ENCODE results near the gene CTCFL. TPM values are rescaled to one million over a fixed set of nuclear protein-coding genes. Genes with fewer than 3 reads are reported as not detected.

CTCFL gene, protein sequence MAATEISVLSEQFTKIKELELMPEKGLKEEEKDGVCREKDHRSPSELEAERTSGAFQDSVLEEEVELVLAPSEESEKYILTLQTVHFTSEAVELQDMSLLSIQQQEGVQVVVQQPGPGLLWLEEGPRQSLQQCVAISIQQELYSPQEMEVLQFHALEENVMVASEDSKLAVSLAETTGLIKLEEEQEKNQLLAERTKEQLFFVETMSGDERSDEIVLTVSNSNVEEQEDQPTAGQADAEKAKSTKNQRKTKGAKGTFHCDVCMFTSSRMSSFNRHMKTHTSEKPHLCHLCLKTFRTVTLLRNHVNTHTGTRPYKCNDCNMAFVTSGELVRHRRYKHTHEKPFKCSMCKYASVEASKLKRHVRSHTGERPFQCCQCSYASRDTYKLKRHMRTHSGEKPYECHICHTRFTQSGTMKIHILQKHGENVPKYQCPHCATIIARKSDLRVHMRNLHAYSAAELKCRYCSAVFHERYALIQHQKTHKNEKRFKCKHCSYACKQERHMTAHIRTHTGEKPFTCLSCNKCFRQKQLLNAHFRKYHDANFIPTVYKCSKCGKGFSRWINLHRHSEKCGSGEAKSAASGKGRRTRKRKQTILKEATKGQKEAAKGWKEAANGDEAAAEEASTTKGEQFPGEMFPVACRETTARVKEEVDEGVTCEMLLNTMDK
- total RNA-seq (2016; rRNA removed; fragmentation: Illumina TruSeq; extraction: Trizol), result not detected in 2 replicates
- total RNA-seq (2016; cell fraction: cytosol; rRNA removed; fragmentation: Illumina TruSeq; extraction: Trizol; ENCODE audit: low read depth), result not detected in 2 replicates
- total RNA-seq (2016; cell fraction: insoluble cytoplasmic fraction; rRNA removed; fragmentation: Illumina TruSeq; extraction: Trizol), result not detected in 2 replicates
- not detected in 2 replicates for total RNA-seq (2016; cell fraction: membrane; rRNA removed; fragmentation: Illumina TruSeq; extraction: Trizol)
- not detected in 2 replicates for total RNA-seq (2016; cell fraction: nucleus; rRNA removed; fragmentation: Illumina TruSeq; extraction: Trizol)
- polyA plus RNA-seq (2011; rRNA removed), result 0.04 and 0.05 TPM in 2 replicates
- polyA plus RNA-seq (2011; cell fraction: cytosol; rRNA removed), result 0.03 TPM in 1 of 2 replicates, not detected in the other
- not detected in 2 replicates for polyA plus RNA-seq (2011; cell fraction: nucleus; rRNA removed)
- 0.13 and 0.42 TPM in 2 replicates for polyA plus RNA-seq (2012)
- not detected in 2 replicates for polyA plus RNA-seq (2016; cell fraction: cytosol; fragmentation: Illumina TruSeq; extraction: Trizol; ENCODE audit: low read depth)
- polyA plus RNA-seq (2016; cell fraction: insoluble cytoplasmic fraction; fragmentation: Illumina TruSeq; extraction: Trizol; ENCODE audit: low read depth), result not detected in 2 replicates
- not detected in 2 replicates for polyA plus RNA-seq (2016; cell fraction: membrane; fragmentation: Illumina TruSeq; extraction: Trizol; ENCODE audit: low read depth)
- polyA plus RNA-seq (2016; cell fraction: nucleus; fragmentation: Illumina TruSeq; extraction: Trizol; ENCODE audit: insufficient read depth, low read depth), result not detected in 2 replicates
- polyA minus RNA-seq (2011; rRNA and poly(A)+ RNA removed; ENCODE audit: low replicate concordance), result 0.22 and 0.26 TPM in 2 replicates
- polyA minus RNA-seq (2011; cell fraction: cytosol; rRNA and poly(A)+ RNA removed), result not detected in 2 replicates
- polyA minus RNA-seq (2011; cell fraction: nucleus; rRNA and poly(A)+ RNA removed), result not detected in 2 replicates
- not detected for Bru-seq, nascent RNA
- BruChase-seq, experiment 1, labeled RNA remaining after a 6-hour chase, result not detected
- not detected for BruChase-seq, experiment 2, labeled RNA remaining after a 2-hour chase
- long read RNA-seq, experiment 1, result 0 reads
- long read RNA-seq, experiment 2, result 0 reads

DNA sequence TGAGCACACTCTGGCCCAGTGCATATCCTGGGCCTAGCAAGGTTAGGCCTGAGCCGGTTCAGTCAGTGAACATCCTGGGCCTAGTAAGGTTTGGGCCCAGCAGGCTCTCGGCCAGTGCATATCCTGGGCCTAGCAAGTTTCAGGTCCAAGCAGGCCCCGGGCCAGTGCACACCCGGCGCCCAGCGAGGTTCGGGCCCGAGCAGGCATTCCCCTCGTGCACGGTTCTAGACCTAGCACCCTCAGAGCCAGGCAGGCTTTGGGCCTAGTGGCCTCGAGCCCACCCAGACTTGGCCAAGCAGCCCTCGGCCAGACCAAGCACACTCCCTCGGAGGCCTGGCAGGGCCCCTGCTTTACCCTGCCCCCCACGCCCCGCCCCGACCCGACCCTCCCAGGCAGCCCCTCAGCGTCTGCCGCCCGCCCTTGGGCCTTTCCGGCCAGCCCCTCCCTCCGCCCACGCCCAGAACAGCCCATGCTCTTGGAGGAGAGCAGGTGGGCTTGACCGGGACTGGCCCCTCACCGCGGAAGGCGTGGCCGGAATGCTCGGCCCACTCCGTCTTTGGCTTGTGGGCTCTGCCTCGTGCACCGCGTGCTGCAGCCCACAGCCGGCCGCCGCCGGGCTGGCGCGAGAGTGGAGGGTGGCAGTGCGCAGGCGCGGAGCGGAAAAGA lies at the start of gene CTCFL:
CTCFL (minus strand) TSS at position 630 of the 666 bp plus-strand sequence. CDS start 935 bp downstream, outside the sequence.
- in situ Hi-C loops (cut with HindIII; ENCODE audit: extremely low pct_ligation_motif_present, low pct_unique_long_range_greater_than_20kb) (no loop called here), intact Hi-C loops (cut with micrococcal nuclease; ENCODE audit: unreplicated experiment) (no loop called here)
- Histone ChIP-seq H2AFZ (ENCODE audit: low read length) (no peak within 1 kb of the TSS), H3K4me3 (replicated peaks in 1 of 3; ENCODE audit: insufficient read depth in 1 of 3, low read depth in 2 of 3, low read length in 3 of 3) (no peak within 1 kb of the TSS), H4K20me1 (ENCODE audit: insufficient read depth, low read length) (no peaks in the 10 kb centered on the region), H3K9ac (ENCODE audit: insufficient read depth, low read depth, low read length) (no peak within 1 kb of the TSS), H3K79me2 (ENCODE audit: insufficient read depth, low read length) (no peaks in the 10 kb centered on the region), H3K9me3 (ENCODE audit: low read length) (no peaks in the 10 kb centered on the region), H3K36me3 (replicated peaks in 1 of 2; ENCODE audit: control insufficient read depth in 1 of 2, insufficient read depth in 2 of 2, low read length in 2 of 2) (no peaks in the 10 kb centered on the region), H3K4me1 (ENCODE audit: insufficient read depth, low read length) (peaks cover 38% of the 10 kb centered on the region), H3K27ac (ENCODE audit: extremely low read length, insufficient read depth, low read length) (no peak within 1 kb of the TSS), H3K4me2 (ENCODE audit: low read depth, low read length) (no peak within 1 kb of the TSS), H3K27me3 (ENCODE audit: control insufficient read depth in 1 of 2, insufficient read depth in 2 of 2, low read length in 2 of 2) (peaks cover 2 to 29% of the 10 kb centered on the region in 2 experiments; a peak in 2 of 5 replicates)
- ATAC-seq (peak; percentile 14; the same call in 2 of the 3 replicates), DNase-seq (ENCODE audit: low spot score) (no peak), FAIRE-seq (no peak)
- no TSS peak for BruUV-seq (replicated peaks)
- 77% methylated on average over 35 of the region's 43 CpGs for WGBS (ENCODE audit: low lambda C conversion rate)
- POLR2A ChIA-PET, result no interaction called here
- CTCF ChIA-PET (ENCODE audit: low intra/inter-chr PET ratio, low total read pairs), result interaction anchor here (5.7 kb wide), 1 partner anchor 68 kb away, joined by 140 read pairs; no protein-coding TSS in a partner anchor
- TF ChIP-seq, protein P1, sequence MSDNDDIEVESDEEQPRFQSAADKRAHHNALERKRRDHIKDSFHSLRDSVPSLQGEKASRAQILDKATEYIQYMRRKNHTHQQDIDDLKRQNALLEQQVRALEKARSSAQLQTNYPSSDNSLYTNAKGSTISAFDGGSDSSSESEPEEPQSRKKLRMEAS (IDR thresholded peaks at IDR 0.05), result no peak
- peak; percentile 26; the same call in 1 of the 2 replicates for TF ChIP-seq ZNF687 (CRISPR knock-in tag; IDR thresholded peaks at IDR 0.05)
